Germinal center (tissue), 1 donor: Measurements from ENCODE around the gene SCN1B.
"Not testable (repeated sequence)": the region's sequence is repeated elsewhere in the genome, so short reads cannot be mapped to it uniquely, and the experiment has no call there.

Experiments
- DNase-seq: peaks from one replicate; pipeline ENCODE4 v3.0.0; 2012; ENCODE audit warnings: mixed read lengths, low spot score

SCN1B gene

DNA sequence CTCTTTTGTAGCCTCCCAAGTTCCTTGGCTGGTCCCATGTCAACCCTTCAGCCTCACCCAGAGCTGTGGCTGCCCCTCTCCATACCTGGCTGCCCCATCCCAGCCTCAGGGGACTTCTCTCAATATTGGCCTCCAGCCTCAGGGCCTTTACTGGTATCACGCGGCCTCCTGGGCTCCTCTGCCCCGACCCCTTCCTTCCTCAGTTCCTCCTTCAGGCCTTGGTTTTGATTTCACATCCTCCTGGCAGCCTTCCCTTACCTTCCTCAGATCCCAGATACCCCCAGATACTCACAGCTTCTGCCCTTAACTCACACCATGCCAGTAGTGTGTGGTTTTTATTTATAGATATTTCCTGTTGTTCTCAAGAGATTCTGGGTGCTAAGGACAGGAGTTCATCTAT, 12.8 kb upstream of the SCN1B start:
- DNase-seq, result no peak

DNA sequence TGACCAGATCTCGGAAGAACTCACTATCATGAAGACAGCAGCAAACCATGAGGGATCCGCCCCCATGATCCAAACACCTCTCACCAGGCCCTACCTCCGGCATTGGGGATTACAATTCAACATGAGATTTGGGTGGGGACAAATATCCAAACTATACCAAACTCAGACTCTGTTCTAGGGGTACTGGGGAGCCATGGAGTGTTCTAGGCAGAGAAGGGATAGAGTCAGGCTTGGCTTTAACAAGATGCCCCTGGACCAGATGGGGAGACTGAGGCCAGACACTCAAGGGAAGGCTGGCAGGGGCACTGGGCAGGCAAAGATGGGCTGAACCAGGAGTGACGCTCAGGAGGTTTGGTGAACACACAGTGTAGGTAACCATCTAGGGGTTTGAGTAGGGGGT, 11.9 kb upstream of the SCN1B start:
- DNase-seq, result no peak

DNA sequence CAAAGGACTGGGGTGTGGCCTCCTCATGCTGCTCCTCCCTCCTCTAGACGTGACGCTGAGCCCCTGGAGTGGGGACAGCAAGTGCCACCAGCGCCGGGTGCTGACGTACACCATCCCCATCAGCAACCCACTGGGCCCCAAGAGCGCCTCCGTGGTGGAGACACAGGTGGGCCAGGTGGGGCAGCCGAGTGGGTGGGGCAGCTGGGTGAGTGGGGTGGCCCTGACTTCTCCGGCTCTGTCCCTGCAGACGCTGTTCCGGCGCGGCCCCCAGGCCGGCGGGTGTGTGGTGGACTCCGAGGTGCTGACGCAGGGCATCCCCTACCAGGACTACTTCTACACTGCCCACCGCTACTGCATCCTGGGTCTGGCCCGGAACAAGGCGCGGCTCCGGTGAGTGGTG, 11.1 kb upstream of the SCN1B start:
- no peak for DNase-seq

DNA sequence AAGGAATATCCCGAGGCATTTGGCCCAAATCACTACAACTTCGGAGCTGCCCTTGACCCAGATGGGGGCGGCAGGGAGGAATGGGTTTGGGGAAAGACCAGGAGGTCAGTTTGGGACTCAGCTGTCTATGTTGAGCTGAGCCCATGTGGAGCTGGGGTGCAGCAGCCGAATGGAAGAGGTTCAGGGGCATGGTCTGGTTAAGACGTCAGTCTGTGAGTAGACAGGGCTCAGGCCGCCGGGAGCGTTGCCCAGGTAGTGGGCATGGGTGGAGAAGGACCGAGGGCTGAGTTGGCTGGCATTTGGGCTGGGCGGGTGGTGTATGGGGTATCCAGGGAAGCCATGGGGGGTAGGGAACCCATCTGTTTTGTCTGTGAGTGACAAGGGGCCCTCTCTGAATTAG, 9.3 kb upstream of the SCN1B start:
- no peak for DNase-seq

DNA sequence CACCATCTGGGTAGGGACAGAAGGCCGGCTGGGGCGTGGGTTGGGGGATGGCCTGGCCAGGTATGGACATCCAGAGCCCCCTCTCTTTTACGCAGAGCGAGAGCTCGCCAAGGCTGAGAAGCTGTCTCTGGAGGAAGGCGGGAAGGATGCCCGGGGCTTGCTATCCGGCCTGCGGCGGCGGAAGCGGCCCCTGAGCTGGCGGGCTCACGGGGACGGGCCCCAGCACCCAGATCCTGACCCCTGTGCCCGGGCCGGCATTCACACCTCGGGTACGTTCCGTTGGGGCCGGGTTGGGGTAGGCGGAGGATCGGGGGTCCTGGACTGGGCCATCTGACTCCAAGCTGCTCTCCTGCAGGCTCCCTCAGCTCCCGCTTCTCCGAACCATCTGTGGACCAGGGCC, 8.7 kb upstream of the SCN1B start:
- no peak for DNase-seq

DNA sequence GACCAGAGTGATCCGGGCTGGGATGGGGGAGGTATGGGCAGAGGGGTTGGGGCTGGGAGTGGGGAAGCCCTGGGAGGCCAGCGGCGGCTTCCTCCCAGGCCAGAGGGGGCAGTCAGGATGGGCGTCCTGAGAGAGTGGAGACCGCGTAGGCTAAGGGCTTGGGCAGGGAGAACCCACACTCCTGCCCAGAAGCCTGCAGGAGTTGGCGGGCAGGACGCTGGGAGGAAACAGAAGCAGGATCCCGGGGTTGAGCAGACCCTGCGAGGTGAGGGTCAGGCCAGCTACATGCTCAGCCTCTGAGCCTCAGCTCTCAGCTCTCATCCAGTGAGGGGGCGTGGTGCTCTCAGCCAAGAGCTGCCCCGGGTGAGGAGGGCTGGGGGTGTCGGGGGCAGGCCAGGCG, 7.8 kb upstream of the SCN1B start:
- no peak for DNase-seq

DNA sequence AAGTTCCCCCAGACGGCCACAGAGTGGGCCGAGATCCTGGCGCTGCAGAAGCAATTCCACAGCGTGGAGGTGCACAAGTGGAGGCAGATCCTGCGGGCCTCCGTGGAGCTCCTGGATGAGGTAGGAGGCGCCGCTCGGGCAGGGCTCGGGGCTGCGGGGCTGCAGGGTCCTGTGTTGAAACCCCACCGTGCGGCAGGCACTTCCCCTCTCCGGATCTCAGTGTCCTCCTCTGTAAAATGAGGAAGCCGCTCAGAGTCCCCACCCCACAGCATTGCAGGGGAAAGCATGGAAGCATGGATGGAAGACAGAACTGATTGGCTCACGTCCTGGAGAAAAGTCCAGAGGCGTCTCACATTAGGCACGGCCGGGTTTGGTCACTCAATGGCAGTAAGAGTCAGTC, 6.8 kb upstream of the SCN1B start:
- DNase-seq, result no peak

DNA sequence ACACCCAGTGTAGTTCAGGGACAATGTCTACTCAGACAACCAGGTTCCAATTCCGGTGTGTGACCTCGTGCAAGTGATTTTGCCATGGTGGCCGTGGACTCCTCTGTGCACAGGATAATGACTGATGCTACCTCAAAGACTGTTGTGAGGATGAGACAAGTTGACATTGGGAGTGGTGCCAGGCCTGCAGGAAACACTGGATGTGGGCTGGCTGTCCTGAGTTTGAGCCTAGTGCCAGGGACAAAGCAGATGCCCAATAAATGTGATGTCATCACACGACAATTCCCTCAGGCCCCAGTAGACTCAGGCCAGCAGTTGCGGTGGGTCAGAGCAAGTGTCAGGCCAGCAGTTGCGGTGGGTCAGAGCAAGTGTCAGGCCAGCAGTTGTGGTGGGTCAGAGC, 6.2 kb upstream of the SCN1B start:
- no peak for DNase-seq

DNA sequence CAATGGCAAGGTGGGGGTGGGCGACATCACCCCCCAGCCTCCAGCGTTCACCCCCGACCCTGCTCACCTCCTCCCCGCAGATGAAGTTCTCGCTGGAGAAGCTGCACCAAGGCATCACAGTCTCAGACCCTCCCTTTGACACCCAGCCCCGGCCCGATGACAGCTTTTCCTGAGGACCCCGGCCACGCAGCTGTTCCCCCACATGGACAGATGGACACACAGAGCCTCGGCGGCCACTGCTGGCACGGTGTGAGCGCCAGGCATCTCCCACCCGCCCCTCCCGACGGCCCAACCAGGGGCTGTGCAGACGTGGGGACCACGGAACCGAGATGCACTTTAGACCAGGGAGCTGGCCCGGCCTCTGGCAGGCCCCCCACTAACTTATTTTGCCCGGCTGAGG, 4.3 kb upstream of the SCN1B start:
- DNase-seq, result no peak

DNA sequence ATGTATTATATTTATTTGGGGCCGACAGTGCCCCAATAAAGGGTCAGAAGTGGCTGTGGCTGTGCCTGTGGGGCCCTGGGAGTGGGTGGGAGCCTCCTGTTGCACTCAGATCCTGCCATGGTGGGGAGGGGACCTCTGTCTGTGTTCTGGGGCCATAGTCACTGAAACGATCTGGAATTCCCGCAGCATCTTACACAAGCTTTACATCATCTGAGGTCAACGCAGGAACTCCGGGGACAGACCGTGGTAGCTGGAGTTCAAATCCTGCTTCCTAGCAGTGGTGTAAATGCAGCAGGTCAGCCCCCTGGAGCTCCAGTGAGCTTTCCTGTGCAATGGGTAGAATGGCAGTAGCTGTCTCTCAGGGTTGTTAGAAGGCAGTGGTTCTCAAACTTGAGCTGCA, 3.9 kb upstream of the SCN1B start:
- no peak for DNase-seq

DNA sequence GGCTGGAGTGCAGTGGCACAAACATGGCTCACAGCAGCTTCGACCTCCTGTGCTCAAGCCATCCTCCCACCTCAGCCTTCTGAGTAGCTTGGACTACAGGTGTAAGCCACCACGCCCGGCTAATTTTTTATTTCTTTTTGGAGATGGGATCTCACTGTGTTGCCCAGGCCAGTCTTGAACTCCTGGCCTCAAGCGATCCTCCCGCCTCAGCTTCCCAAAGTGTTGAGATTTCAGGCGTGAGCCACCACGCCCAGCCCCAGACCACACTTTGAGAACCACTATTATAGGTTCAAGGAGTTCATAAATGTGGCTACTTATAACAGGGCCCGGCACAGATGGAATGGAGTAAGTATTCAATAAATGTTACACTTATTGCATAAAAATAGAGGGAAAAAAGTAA, 3.3 kb upstream of the SCN1B start:
- DNase-seq, result no peak

DNA sequence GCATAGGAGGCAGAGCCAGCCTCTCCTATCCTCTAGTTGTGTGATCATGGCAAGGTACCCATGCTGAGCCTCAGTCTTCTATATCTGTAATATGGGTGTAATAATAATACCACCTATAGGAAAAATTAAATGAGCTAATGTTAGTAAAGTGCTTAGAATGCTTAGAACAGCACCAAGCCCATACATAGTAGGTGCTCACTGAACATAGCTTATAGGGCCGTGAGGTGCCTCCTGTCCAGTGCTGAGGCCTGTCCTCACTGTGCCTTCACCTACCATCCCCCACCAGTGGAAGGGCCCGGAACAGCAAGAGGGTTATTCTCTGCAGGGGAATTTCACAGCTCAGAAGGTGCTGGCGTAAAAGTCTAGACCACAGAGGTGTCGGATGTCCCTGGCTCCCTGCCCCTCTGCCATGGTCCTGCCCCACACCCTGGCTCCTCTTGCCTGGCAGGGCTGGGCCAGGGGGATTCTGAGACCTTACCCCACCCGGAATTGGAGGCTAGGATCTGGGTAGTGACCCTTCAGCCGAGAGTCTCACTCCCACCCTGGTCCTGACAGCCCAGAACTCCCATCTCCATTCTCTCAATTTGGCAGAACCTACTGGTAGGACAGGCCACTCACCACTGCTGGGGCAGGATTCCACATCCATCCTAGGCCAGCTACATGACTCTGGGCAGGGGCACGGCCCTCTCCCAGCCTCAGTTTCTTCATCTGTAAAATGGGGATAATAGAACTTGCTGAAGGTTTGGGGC, 2.2 kb upstream of the SCN1B start:
- DNase-seq, result no peak

DNA sequence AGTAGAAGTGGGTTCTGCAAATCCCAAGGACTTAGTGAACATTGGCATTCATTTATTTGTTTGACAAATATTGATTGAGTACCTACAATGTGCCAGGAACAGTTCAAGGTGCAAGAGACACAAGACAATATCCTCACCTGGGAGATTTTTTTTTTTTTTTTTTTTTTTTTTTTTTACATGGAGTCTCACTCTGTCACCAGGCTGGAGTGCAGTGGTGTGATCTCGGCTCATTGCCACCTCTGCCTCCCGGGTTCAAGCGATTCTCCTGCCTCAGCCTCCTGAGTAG, 1.7 kb upstream of the SCN1B start:
- DNase-seq, result not testable (repeated sequence)

DNA sequence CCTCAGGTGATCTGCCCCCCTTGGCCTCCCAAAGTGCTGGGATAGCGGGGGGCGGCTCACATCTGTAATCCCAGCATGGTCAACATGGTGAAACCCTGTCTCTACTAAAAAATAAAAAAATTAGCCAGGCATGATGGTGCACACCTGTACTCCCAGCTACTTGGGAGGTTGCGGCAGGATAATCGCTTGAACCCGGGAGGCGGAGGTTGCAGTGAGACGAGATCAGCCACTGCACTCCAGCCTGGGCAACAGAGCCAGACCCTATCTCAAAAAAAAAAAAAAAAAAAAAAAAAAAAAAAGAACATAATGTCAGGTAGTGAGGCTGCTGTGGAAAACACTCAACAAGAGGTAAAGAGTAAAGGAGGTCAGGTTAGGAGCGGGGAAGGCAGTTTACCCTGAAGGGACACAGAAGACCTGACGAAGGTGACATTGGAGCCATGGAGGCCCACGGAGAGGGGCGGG, 964 bp upstream of the SCN1B start:
- not testable (repeated sequence) for DNase-seq

DNA sequence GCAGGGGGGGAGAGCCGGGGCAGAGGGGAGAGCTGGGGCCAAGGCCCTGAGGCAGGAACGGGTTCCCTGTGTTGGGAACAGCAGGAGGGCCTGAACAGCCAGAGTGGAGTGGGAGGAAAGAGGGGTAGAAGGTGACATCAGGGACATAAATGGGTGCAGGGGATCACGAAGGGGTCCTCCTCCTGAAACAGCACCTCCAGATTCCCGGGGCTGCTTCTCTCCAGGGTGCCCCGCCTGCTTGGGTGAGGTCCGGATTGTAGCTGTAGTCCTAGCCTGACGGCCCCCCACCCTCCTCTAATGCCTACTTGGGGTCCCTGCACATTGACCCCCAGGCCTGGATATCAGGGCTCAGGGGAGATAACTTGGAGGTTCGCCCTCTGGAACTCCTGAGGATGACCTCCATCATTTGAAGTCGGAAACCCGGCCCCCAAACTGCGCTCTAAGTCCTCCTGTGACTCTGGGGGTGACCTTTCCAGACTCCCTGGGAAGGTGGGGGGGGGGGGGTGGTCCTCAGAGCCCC, 473 bp upstream of the SCN1B start:
- no peak for DNase-seq

DNA sequence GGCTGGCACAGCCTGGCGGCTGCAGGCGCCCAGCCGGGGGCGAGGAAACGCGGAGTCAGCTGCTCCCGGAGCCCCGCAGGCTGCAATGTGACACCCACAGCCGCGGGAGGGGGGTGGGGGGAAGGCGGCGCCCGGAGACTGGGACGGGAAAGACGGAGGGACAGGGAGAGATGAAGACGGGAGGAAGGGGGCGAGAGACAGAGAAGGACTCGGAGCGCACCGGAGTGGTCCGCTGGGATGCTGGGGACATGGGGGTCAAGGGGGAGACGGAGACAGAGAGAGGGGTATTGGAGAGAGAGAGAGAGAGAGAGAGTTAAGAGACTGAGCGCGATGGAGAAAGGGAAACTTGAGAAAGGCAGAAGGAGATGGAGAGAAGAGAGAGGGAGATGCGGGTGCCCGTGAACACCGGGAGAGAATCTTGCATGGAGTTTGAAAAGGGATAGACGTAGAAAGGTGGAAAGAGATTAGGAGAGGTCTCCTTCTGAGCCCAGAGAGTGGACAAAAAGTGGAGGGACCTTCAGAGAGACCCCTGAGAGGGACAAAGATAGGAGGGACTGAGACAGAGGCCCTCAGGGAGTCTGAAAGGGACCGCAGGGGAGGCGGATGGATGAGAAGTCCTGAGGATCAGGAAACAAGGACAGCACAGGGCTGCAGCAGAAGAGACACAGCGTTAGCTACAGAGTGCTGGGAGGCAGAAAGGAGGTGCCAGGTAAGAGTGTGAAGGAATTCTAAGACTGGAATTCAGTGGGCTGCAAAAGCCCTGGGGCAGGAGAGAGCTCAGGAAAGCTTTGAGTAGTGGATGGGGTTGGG, 1.0 kb downstream of the SCN1B start:
- DNase-seq, result no peak

DNA sequence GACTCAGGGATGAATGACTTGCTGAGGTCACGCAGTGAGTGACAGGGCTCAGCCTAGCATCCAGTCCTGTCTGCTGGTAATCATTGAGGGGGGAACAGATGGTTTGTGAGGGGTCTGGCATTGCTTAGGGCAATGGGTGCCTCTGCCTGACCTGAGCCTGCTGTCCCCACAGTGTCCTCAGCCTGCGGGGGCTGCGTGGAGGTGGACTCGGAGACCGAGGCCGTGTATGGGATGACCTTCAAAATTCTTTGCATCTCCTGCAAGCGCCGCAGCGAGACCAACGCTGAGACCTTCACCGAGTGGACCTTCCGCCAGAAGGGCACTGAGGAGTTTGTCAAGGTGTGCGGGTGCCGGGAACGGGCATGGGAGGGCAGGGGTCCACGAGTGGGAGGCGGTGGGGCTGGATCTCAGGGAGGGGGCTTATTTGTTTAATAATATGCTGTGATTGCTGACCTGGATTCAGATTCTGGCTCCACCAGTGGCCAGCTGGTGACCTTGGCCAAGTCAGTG, 2.1 kb downstream of the SCN1B start:
- no peak for DNase-seq

DNA sequence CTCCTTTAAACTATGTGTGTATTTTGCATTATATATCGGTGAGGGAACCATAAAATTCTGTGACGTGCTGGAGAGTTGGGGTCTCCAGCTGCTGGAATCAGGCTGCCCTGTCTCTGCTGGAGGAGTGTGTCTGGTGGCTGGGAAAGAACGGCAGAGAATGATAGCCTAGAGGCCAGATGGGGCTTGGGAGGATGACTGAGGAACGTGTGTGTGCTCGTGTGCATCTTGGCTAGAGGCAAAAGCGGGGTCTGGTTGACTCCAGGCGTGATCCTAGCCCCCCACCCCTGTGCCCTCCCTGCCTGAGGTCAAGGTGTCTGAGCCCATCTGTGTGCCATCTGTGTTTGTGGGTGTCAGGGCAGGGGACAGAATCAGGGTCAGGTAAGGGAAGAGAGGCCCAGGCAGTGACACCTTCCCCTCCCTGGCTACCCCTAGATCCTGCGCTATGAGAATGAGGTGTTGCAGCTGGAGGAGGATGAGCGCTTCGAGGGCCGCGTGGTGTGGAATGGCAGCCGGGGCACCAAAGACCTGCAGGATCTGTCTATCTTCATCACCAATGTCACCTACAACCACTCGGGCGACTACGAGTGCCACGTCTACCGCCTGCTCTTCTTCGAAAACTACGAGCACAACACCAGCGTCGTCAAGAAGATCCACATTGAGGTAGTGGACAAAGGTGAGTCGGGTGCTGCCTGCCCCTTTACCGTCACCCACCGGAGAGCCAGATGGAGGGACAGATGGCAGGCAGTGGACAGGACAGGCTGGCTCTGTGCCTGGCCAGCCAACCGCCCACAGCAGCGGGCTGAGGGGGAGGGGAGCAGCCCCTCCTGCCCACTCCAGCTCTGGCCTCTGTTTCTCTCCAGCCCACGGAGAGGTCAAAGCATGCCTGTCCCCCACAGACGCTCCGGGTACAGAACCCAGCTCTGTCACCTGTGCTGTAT, 3.1 kb downstream of the SCN1B start:
- no peak for DNase-seq

DNA sequence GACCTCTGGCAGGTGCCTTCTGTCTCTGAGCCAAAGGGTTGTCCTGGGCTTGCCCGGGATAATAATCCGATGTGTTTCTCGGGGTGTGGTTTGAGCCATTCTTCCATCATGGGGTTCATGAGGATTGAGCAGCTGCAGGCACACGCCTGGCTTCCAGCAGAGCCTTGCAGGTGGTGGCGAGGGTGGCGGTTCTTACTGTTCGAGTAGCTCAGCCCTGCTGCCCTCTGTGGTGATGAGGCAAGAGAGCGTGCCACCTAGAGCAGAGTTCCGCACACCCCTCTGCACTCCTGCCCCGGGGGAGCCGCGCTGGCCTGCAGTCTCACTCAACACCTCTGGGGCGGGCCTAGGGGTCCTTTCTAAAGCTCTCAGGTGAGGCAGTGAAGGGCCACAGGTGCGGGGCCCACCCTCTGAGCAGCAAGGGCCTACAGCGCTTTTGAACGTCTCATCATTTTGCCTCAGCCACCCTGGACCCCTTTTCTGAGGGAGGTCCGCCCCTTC, 3.8 kb downstream of the SCN1B start:
- no peak for DNase-seq

DNA sequence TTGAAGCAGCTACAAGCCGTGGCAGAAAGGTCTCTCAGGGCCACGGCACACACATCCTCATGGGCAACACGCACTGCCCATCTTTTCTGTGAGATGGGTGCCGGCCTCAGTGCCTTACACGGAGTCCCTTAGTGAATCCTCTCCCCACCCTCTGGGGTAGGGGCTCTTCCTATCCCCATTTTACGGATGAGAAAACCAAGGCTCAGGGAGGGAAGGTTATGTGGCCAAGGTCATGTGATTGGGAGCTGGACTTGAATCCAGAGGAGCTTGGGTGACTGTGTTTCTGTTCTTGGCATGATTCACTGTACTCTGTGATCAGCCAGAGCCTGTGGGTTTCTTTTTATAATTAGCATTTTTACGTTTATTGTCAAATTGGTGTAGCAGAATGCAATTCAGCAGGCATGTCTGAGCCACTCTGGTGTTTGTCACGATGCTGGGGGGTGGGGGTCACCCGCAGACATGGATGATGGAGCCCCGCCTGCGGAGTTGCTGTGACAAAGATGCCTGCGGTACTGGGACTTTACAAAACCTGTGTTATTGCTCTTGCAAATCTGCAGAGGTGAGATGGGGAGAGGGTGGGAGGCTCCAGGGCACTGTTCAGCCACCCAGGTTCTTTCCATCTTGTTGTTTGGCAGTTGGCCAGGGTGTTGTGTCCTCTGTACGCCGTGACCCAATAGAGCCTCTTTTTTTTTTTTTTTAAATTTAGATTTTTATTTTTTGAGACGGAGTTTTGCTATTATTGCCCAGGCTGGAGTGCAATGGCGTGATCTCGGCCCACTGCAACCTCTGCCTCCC, 4.5 kb downstream of the SCN1B start:
- no peak for DNase-seq
